H1 (cell line): ENCODE measurements around the gene FOXN1. TPM values are rescaled to one million over a fixed set of nuclear protein-coding genes. Genes with fewer than 3 reads are reported as not detected.

Experiments
- CTCF ChIA-PET: fragments of 300-600 bp; sonication (Branson Sonifier 250); formaldehyde crosslinking; loops from one replicate; lab custom pipeline; 2021; ENCODE audit not compliant: partially characterized antibody; lab: Charles Lee
- POLR2A ChIA-PET: fragments of 300-600 bp; sonication (Branson Sonifier 250); formaldehyde crosslinking; loops from one replicate; lab custom pipeline; 2021; ENCODE audit warnings: inconsistent platforms; ENCODE audit not compliant: partially characterized antibody; lab: Charles Lee
- DNase-seq, 2 experiments: peaks; one replicate each; pipeline versions ENCODE4 v3.0.0 to v3.0.0-alpha.2; 2010 to 2022; ENCODE audit warnings: low spot score in 2 of 2, low read depth in 1 of 2, mixed read lengths in 1 of 2
- FAIRE-seq: peaks from 2 replicates; lab custom pipeline; 2011; peaks lifted over from hg19 to GRCh38; lab: Jason Lieb, UNC
- H2AFZ ChIP-seq: 2 replicates; pipeline ENCODE4 v1.8.1; 2012; ENCODE audit warnings: low read length, inconsistent platforms
- H2AK5ac ChIP-seq: 2 replicates; pipeline ENCODE4 v1.6.1; 2013; ENCODE audit warnings: low read depth, low read length
- H2BK120ac ChIP-seq: replicated peaks from 2 replicates; pipeline ENCODE3; 2013; ENCODE audit warnings: low read depth, low read length, inconsistent platforms
- H2BK12ac ChIP-seq: 2 replicates; pipeline ENCODE4 v1.6.1; 2013; ENCODE audit warnings: low read depth, low read length
- H2BK15ac ChIP-seq: 2 replicates; pipeline ENCODE4 v1.6.1; 2013; ENCODE audit warnings: low read length
- H2BK20ac ChIP-seq: 2 replicates; pipeline ENCODE4 v1.6.1; 2013; ENCODE audit warnings: low read length
- H2BK5ac ChIP-seq: 2 replicates; pipeline ENCODE4 v1.6.1; 2013; ENCODE audit warnings: low read depth, low read length
- H3K14ac ChIP-seq: 2 replicates; pipeline ENCODE4 v1.6.1; 2013; ENCODE audit warnings: inconsistent platforms; ENCODE audit not compliant: insufficient read length
- H3K18ac ChIP-seq: 2 replicates; pipeline ENCODE4 v1.6.1; 2013; ENCODE audit warnings: low read length; ENCODE audit errors: extremely low read depth
- H3K23ac ChIP-seq: 2 replicates; pipeline ENCODE4 v1.6.1; 2013; ENCODE audit warnings: inconsistent platforms; ENCODE audit not compliant: insufficient read length
- H3K23me2 ChIP-seq: 2 replicates; pipeline ENCODE4 v1.6.1; 2013; ENCODE audit warnings: low read depth, low read length
- H3K27ac ChIP-seq: 2 replicates; pipeline ENCODE4 v1.6.1; 2011; ENCODE audit warnings: low read depth, low read length, inconsistent platforms
- H3K27me3 ChIP-seq, 4 experiments: replicated peaks in 1 of 4; 1 replicate in 1 of 4; 2 replicates in 3 of 4; pipeline versions ENCODE4 v1.6.1 to v1.8.1; 2011 to 2013; ENCODE audit warnings: low read length in 3 of 4, mild to moderate bottlenecking in 3 of 4, inconsistent platforms in 2 of 4, mixed read lengths in 2 of 4, moderate library complexity in 1 of 4; ENCODE audit not compliant: control insufficient read depth in 3 of 4, insufficient read depth in 3 of 4; ENCODE audit errors: extremely low read depth in 1 of 4
- H3K36me3 ChIP-seq, 4 experiments: 2 replicates each; pipeline versions ENCODE4 v1.6.1 to v1.8.1; 2011 to 2013; ENCODE audit warnings: mild to moderate bottlenecking in 4 of 4, low read length in 3 of 4, moderate library complexity in 2 of 4, control low read depth in 1 of 4, inconsistent platforms in 1 of 4; ENCODE audit not compliant: insufficient read depth in 4 of 4, control insufficient read depth in 2 of 4
- H3K4ac ChIP-seq: replicated peaks from 2 replicates; pipeline ENCODE3; 2013; ENCODE audit warnings: low read length, low read depth, mixed read lengths, inconsistent platforms; ENCODE audit not compliant: insufficient read length
- H3K4me1 ChIP-seq, 4 experiments: replicated peaks in 1 of 4; 1 replicate in 1 of 4; 2 replicates in 3 of 4; pipeline versions ENCODE4 v1.6.1 to v1.8.1; 2011 to 2013; ENCODE audit warnings: low read length in 3 of 4, inconsistent platforms in 2 of 4, mixed read lengths in 1 of 4; ENCODE audit not compliant: insufficient read depth in 4 of 4, control insufficient read depth in 3 of 4
- H3K4me2 ChIP-seq, 2 experiments: 2 replicates each; pipeline versions ENCODE4 v1.6.1 to v1.8.1; 2011 to 2013; ENCODE audit warnings: low read depth in 2 of 2, low read length in 2 of 2, control low read depth in 1 of 2, inconsistent platforms in 1 of 2, mild to moderate bottlenecking in 1 of 2; ENCODE audit not compliant: insufficient read depth in 1 of 2
- H3K4me3 ChIP-seq, 4 experiments: fragments of 200-600, 300-600 bp in 1 of 4; sonication (generic), shearing (Covaris generic), sonication (Bioruptor Twin) in 1 of 4; 2 replicates each; pipeline versions ENCODE4 v1.5.1 to v1.8.1; 2011 to 2016; ENCODE audit warnings: low read length in 4 of 4, low read depth in 3 of 4, control low read depth in 2 of 4, inconsistent platforms in 2 of 4, mild to moderate bottlenecking in 2 of 4, mixed read lengths in 1 of 4, moderate library complexity in 1 of 4; ENCODE audit not compliant: insufficient read depth in 2 of 4; ENCODE audit errors: extremely low read depth in 1 of 4
- H3K56ac ChIP-seq: replicated peaks from 2 replicates; pipeline ENCODE3; 2013; ENCODE audit warnings: low read depth, mild to moderate bottlenecking, mixed read lengths, low read length, inconsistent platforms; ENCODE audit not compliant: insufficient read length
- H3K79me1 ChIP-seq: 2 replicates; pipeline ENCODE4 v1.6.1; 2013; ENCODE audit warnings: low read depth, low read length, control low read depth
- H3K79me2 ChIP-seq, 2 experiments: 2 replicates each; pipeline versions ENCODE4 v1.6.1 to v1.8.1; 2012 to 2013; ENCODE audit warnings: low read length in 2 of 2, mild to moderate bottlenecking in 2 of 2, inconsistent platforms in 1 of 2; ENCODE audit not compliant: insufficient read depth in 2 of 2, control insufficient read depth in 1 of 2
- H3K9ac ChIP-seq, 4 experiments: replicated peaks in 1 of 4; 1 replicate in 1 of 4; 2 replicates in 3 of 4; pipeline versions ENCODE4 v1.6.1 to v1.8.1; 2011 to 2013; ENCODE audit warnings: low read depth in 3 of 4, low read length in 3 of 4, control low read depth in 2 of 4, mild to moderate bottlenecking in 2 of 4, moderate library complexity in 2 of 4, inconsistent platforms in 1 of 4; ENCODE audit errors: extremely low read depth in 1 of 4
- H3K9me3 ChIP-seq, 2 experiments: 2 replicates each; pipeline versions ENCODE4 v1.6.1 to v1.8.1; 2012 to 2013; ENCODE audit warnings: mild to moderate bottlenecking in 2 of 2, moderate library complexity in 2 of 2, control low read depth in 1 of 2, inconsistent platforms in 1 of 2, low read depth in 1 of 2, low read length in 1 of 2, mixed read lengths in 1 of 2; ENCODE audit not compliant: insufficient read depth in 2 of 2
- H4K20me1 ChIP-seq, 2 experiments: replicated peaks in 1 of 2; 2 replicates each; pipeline versions ENCODE3 to v1.8.1; 2011 to 2013; ENCODE audit warnings: inconsistent platforms in 2 of 2, low read length in 2 of 2, mild to moderate bottlenecking in 1 of 2; ENCODE audit not compliant: insufficient read depth in 2 of 2, control insufficient read depth in 1 of 2
- H4K5ac ChIP-seq: 2 replicates; pipeline ENCODE4 v1.6.1; 2013; ENCODE audit warnings: low read length, low read depth, mixed read lengths, inconsistent platforms; ENCODE audit not compliant: insufficient read length
- H4K8ac ChIP-seq: 2 replicates; pipeline ENCODE4 v1.8.0; 2013; ENCODE audit warnings: mild to moderate bottlenecking, moderate library complexity, low read length, inconsistent platforms; ENCODE audit not compliant: insufficient read depth; ENCODE audit errors: extremely low read depth
- H4K91ac ChIP-seq: replicated peaks from 2 replicates; pipeline ENCODE3; 2013; ENCODE audit warnings: low read length, mixed read lengths, inconsistent platforms; ENCODE audit not compliant: insufficient read length
- JUN ChIP-seq: IDR thresholded peaks from 2 replicates; pipeline ENCODE4 v1.6.1; 2011; ENCODE audit warnings: low read depth, mild to moderate bottlenecking, improper control_type of control experiment, low read length
- WGBS, 2 experiments: shearing (Covaris generic) in 1 of 2; methylation state at CpG; one replicate each; pipeline versions ENCODE4 v1.1.6 to v1.1.7; 2013 to 2015; ENCODE audit warnings: low lambda C conversion rate in 2 of 2, mixed read lengths in 2 of 2, inconsistent platforms in 1 of 2, low coverage in 1 of 2, missing lambda C conversion rate in 1 of 2; ENCODE audit not compliant: insufficient replicate concordance in 2 of 2, insufficient coverage in 1 of 2, insufficient read length in 1 of 2; ENCODE audit errors: extremely low coverage in 1 of 2, missing lambda C conversion rate in 1 of 2; 5-methylcytosine and 5-hydroxymethylcytosine counted together
- polyA plus RNA-seq, 7 experiments: library from polyadenylated mRNA; depleted of rRNA in 3 of 7; stranded (reverse) in 5 of 7; unstranded in 2 of 7; fragments of >200 nt in 5 of 7; fragments of 200-250 nt in 2 of 7; gene quantifications; 1 replicate in 5 of 7; 2 replicates in 1 of 7; 4 replicates in 1 of 7; pipeline versions ENCODE4 v1.2.1 to v1.2.3, GENCODE V29; 2011 to 2013; ENCODE audit warnings: missing spikeins in 2 of 7, mixed read lengths in 2 of 7
- total RNA-seq: library from RNA; stranded (reverse); fragmentation: NEBNext Ultra II Directional; extraction: Animal tissue kit (Norgen Biotek cat#: 25700); gene quantifications from 2 replicates; pipeline ENCODE4 v1.2.1, GENCODE V29; 2021

FOXN1 gene
- total and polyA plus RNA-seq, 2 of the 8 experiments (the other 6 are each of a cell fraction or from before 2014, with no cell fraction given): not detected

DNA sequence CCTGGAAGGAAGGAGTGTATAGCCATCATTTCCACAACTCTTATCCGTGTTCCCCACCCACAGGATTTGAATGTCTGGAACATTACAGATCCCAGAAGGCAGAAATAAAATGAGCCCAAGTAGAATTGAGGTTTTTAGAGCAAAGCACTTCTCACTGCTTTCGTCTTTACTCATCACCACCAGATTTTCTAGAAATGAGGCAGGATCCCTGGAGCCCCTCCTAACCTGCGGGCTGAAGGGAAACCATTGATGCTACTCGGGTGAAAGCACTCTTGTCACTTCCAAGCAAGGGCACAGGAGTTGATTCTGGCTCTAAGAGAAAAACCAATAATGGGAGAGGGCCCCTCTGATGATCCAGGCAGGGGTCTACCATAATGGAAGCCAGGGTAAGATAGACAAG lies 73.4 kb downstream of the FOXN1 start:
- H2BK20ac ChIP-seq: no peak overlapping the region
- ChIA-PET CTCF (no interaction called here), POLR2A (interaction anchor here (1.3 to 3.3 kb wide), 2 partner anchors 10 to 20 kb away, joined by 3 to 20 read pairs; no protein-coding TSS in a partner anchor)
- FAIRE-seq (no peak), DNase-seq (no peak)
- H2BK15ac ChIP-seq: no peak overlapping the region
- no peak overlapping the region for H3K27ac ChIP-seq
- no peak overlapping the region for H3K23ac ChIP-seq
- H4K5ac ChIP-seq: no peak overlapping the region
- H3K9me3 ChIP-seq: no peaks in the 10 kb centered on the region
- no peak for TF ChIP-seq JUN
- H4K91ac ChIP-seq: no peak overlapping the region
- H2BK120ac ChIP-seq: no peak overlapping the region
- H2AFZ ChIP-seq: no peak overlapping the region
- no peaks in the 10 kb centered on the region for H3K79me2 ChIP-seq
- H3K18ac ChIP-seq: no peak overlapping the region
- H3K56ac ChIP-seq: no peak overlapping the region
- H3K79me1 ChIP-seq: no peaks in the 10 kb centered on the region
- no peak overlapping the region for H2BK5ac ChIP-seq
- no peak overlapping the region for H2AK5ac ChIP-seq
- no peak overlapping the region for H4K8ac ChIP-seq
- H3K4me2 ChIP-seq: no peak overlapping the region
- peaks cover 2 to 9% (median 5%) of the 10 kb centered on the region in 4 experiments; a peak in 6 of 7 replicates for H3K4me1 ChIP-seq
- H3K4ac ChIP-seq: no peak overlapping the region
- H3K4me3 ChIP-seq: no peak overlapping the region; a peak in 1 of 8 replicates
- WGBS, 2 experiments: 93% methylated on average over 4 of the region's 4 CpGs; no CpG with 5 or more reads in 1 of the 2 experiments
- H3K9ac ChIP-seq: no peak overlapping the region
- H3K27me3 ChIP-seq: no peaks in the 10 kb centered on the region
- no peak overlapping the region for H3K14ac ChIP-seq
- peaks cover 36 to 63% (median 56%) of the 10 kb centered on the region in 4 experiments for H3K36me3 ChIP-seq
- no peak overlapping the region for H2BK12ac ChIP-seq
- peaks cover 1 to 4% of the 10 kb centered on the region in 2 experiments for H4K20me1 ChIP-seq
- H3K23me2 ChIP-seq: no peaks in the 10 kb centered on the region; the same call in 1 of the 2 replicates
